ENCODE data around the gene PLA2G4A. TPM values are rescaled to one million over a fixed set of nuclear protein-coding genes. Genes with fewer than 3 reads are reported as not detected.

Gene PLA2G4A
- total and polyA plus RNA-seq, 2 donors (not counting 1 experiment from before 2014, with no cell fraction given), result 0.15 TPM; not detected in 1

- Histone ChIP-seq H3K79me2 (ENCODE audit: control insufficient read depth, insufficient read depth, low read length) (no peaks in the 10 kb centered on the region), H3K4me3 (ENCODE audit: control extremely low read depth in 1 of 5, extremely low read depth in 1 of 5, insufficient read depth in 1 of 5, low read depth in 2 of 5, low read length in 4 of 5) (no peak overlapping the region), H2AFZ (ENCODE audit: insufficient read depth, low read depth, low read length, poor library complexity, severe bottlenecking) (no peak overlapping the region), H3K9ac (ENCODE audit: low read length) (no peak overlapping the region), H3K9me3 (ENCODE audit: control extremely low read depth in 1 of 3, control insufficient read depth in 2 of 3, insufficient read depth in 1 of 3, low read length in 2 of 3) (no peaks in the 10 kb centered on the region), H3K4me2 (replicated peaks; ENCODE audit: low read depth, low read length, poor library complexity, severe bottlenecking) (no peak overlapping the region), H3K4me1 (ENCODE audit: control insufficient read depth in 2 of 2, insufficient read depth in 2 of 2, low read length in 2 of 2) (no peaks in the 10 kb centered on the region), H3K36me3 (replicated peaks in 1 of 2; ENCODE audit: control extremely low read depth in 1 of 2, control insufficient read depth in 1 of 2, extremely low read depth in 1 of 2, insufficient read depth in 2 of 2, low read length in 1 of 2) (no peaks in the 10 kb centered on the region), H3K27ac (ENCODE audit: low read length in 2 of 2) (no peak overlapping the region), H4K20me1 (ENCODE audit: control insufficient read depth, insufficient read depth, low read length, poor library complexity, severe bottlenecking) (no peaks in the 10 kb centered on the region), H3K27me3 (replicated peaks in 1 of 4; ENCODE audit: control extremely low read depth in 1 of 4, control insufficient read depth in 3 of 4, insufficient read depth in 4 of 4, low read length in 3 of 4) (no peaks in the 10 kb centered on the region)
- TF ChIP-seq EZH2 (IDR thresholded peaks at IDR 0.05; ENCODE audit: borderline replicate concordance, insufficient read depth, low read depth, low read length, poor library complexity, severe bottlenecking), result no peak
- TF ChIP-seq CTCF (IDR thresholded peaks at IDR 0.05), result no peak
- no peak overlapping the region for H3K4me3 Mint-ChIP-seq
- POLR2A ChIA-PET, result no interaction called here
- DNase-seq (no peak), ATAC-seq (ENCODE audit: low read depth) (no peak)
- no peaks in the 10 kb centered on the region for H3K27me3 Mint-ChIP-seq
- no peaks in the 10 kb centered on the region for H3K4me1 Mint-ChIP-seq
- intact Hi-C loops (cut with micrococcal nuclease), result no loop called here
- CTCF ChIA-PET, result no interaction called here
- H3K27ac Mint-ChIP-seq, result no peak overlapping the region
- 95% methylated on average over 4 of the region's 6 CpGs for WGBS (ENCODE audit: insufficient coverage)
- no peaks in the 10 kb centered on the region for H3K9me3 Mint-ChIP-seq (ENCODE audit: insufficient read depth)
Measured at GRCh38 chr1:186781730-186782129, 47.0 kb upstream of the PLA2G4A start.

DNA sequence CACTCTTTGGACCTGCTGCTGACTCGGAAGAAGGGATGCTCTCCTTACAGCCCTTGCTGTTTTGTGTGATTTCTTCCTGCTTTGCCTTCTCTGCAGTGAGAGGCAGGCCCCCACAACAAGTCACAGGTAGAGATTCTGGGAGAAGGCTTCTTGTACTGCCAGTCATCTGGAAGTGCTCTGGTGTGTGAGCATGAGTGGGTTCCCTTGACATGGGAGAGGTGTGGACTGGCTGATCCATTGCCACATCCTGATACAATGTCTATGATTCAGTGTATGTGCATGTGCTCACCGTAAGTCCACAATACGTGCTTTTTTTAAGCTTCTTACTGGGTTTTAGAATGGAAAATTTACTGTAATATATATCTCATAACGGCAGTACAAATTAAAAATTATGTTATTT is 46.0 kb upstream of the PLA2G4A start:
- WGBS (ENCODE audit: insufficient coverage), result 86% methylated on average over 1 of the region's 4 CpGs
- Mint-ChIP-seq H3K4me3 (no peak overlapping the region), H3K27ac (no peak overlapping the region), H3K4me1 (no peaks in the 10 kb centered on the region), H3K27me3 (no peaks in the 10 kb centered on the region), H3K9me3 (ENCODE audit: insufficient read depth) (no peaks in the 10 kb centered on the region)
- no peak for ATAC-seq (ENCODE audit: low read depth)
- Histone ChIP-seq H4K20me1 (ENCODE audit: control insufficient read depth, insufficient read depth, low read length, poor library complexity, severe bottlenecking) (no peaks in the 10 kb centered on the region), H2AFZ (ENCODE audit: insufficient read depth, low read depth, low read length, poor library complexity, severe bottlenecking) (no peak overlapping the region), H3K4me1 (ENCODE audit: control insufficient read depth in 2 of 2, insufficient read depth in 2 of 2, low read length in 2 of 2) (no peaks in the 10 kb centered on the region), H3K36me3 (replicated peaks in 1 of 2; ENCODE audit: control extremely low read depth in 1 of 2, control insufficient read depth in 1 of 2, extremely low read depth in 1 of 2, insufficient read depth in 2 of 2, low read length in 1 of 2) (no peaks in the 10 kb centered on the region), H3K79me2 (ENCODE audit: control insufficient read depth, insufficient read depth, low read length) (no peaks in the 10 kb centered on the region), H3K4me3 (ENCODE audit: control extremely low read depth in 1 of 5, extremely low read depth in 1 of 5, insufficient read depth in 1 of 5, low read depth in 2 of 5, low read length in 4 of 5) (no peak overlapping the region), H3K27me3 (replicated peaks in 1 of 4; ENCODE audit: control extremely low read depth in 1 of 4, control insufficient read depth in 3 of 4, insufficient read depth in 4 of 4, low read length in 3 of 4) (no peaks in the 10 kb centered on the region), H3K27ac (ENCODE audit: low read length in 2 of 2) (no peak overlapping the region), H3K4me2 (replicated peaks; ENCODE audit: low read depth, low read length, poor library complexity, severe bottlenecking) (no peak overlapping the region), H3K9ac (ENCODE audit: low read length) (no peak overlapping the region), H3K9me3 (ENCODE audit: control extremely low read depth in 1 of 3, control insufficient read depth in 2 of 3, insufficient read depth in 1 of 3, low read length in 2 of 3) (no peaks in the 10 kb centered on the region)
- ChIA-PET CTCF (no interaction called here), POLR2A (no interaction called here)
- TF ChIP-seq EZH2 (IDR thresholded peaks at IDR 0.05; ENCODE audit: borderline replicate concordance, insufficient read depth, low read depth, low read length, poor library complexity, severe bottlenecking), result no peak
- no peak for TF ChIP-seq CTCF (IDR thresholded peaks at IDR 0.05)
- intact Hi-C loops (cut with micrococcal nuclease), result no loop called here
- DNase-seq, result no peak

All from B cell (primary cell).